ENCODE results near the gene RPL13. TPM values are rescaled to one million over a fixed set of nuclear protein-coding genes. Genes with fewer than 3 reads are reported as not detected.

Gene RPL13
- total and polyA plus RNA-seq, 2 of the 13 experiments (the other 11 are each of a cell fraction or from before 2014, with no cell fraction given) = 2,988 to 4,411 TPM

DNA sequence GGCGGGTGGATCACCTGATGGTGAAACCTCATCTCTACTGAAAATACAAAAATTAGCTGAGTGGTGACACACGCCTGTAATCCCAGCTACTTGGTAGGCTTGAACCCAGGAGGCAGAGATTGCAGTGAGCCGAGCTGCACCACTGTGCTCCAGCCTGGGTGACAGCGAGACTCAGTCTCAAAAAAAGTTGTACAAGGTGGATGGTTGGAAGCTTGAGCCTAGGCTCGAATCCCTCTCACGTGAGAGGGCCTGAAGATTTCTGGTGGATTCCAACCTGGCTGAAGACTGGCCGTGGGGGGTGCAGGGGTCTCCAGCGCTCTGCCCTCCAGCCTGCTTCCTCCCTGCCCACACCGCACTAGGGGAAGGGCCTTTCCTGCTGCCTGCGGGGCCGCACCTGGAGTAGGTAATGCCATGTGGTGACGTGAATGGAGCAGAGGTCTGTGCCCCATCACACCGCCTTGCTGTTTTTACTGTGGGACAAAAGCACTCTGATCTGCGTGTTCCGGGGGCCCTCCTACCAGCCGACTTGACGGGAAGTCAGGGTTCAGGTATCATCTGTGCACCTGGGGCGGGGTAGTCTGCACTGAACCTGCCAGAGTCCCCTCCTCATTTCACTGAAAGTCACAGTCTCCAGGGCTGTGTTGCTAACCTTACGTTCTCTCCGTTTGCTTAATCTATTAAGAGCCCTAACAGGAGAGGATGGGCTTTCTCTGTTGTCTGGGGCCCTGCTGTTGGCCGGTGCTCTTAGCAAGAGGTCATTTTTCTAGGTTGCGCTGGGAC lies 4.2 kb downstream of the RPL13 start (continued):
- TF ChIP-seq, protein P1, sequence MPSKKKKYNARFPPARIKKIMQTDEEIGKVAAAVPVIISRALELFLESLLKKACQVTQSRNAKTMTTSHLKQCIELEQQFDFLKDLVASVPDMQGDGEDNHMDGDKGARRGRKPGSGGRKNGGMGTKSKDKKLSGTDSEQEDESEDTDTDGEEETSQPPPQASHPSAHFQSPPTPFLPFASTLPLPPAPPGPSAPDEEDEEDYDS (CRISPR knock-in tag; IDR thresholded peaks at IDR 0.05) = no peak
- TF ChIP-seq, protein P2, sequence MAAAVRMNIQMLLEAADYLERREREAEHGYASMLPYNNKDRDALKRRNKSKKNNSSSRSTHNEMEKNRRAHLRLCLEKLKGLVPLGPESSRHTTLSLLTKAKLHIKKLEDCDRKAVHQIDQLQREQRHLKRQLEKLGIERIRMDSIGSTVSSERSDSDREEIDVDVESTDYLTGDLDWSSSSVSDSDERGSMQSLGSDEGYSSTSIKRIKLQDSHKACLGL (CRISPR knock-in tag; IDR thresholded peaks at IDR 0.05) = peak; percentile 48; the same call in 1 of the 2 replicates
- TF ChIP-seq RAD21 (CRISPR knock-in tag; IDR thresholded peaks at IDR 0.05) (peak; percentile 7; the same call in 1 of the 2 replicates), ZNF607 (CRISPR knock-in tag; IDR thresholded peaks at IDR 0.05; ENCODE audit: borderline replicate concordance) (no peak), ZFP82 (CRISPR knock-in tag; IDR thresholded peaks at IDR 0.05; ENCODE audit: borderline replicate concordance) (no peak), CHD2 (IDR thresholded peaks at IDR 0.05; ENCODE audit: low read depth, low read length) (no peak), TEAD3 (CRISPR knock-in tag; optimal IDR thresholded peaks at IDR 0.05; ENCODE audit: borderline replicate concordance) (peak; percentile 17), GATAD1 (CRISPR knock-in tag; IDR thresholded peaks at IDR 0.05) (no peak), LCORL (IDR thresholded peaks at IDR 0.05) (no peak), LCORL (CRISPR knock-in tag; IDR thresholded peaks at IDR 0.05) (no peak), MIER3 (CRISPR knock-in tag; IDR thresholded peaks at IDR 0.05; ENCODE audit: borderline replicate concordance) (no peak; the same call in 1 of the 2 replicates), KDM6A (CRISPR knock-in tag; IDR thresholded peaks at IDR 0.05; ENCODE audit: low read depth) (no peak), HNF4A (CRISPR knock-in tag; IDR thresholded peaks at IDR 0.05) (no peak)
- TF ChIP-seq, protein P3, sequence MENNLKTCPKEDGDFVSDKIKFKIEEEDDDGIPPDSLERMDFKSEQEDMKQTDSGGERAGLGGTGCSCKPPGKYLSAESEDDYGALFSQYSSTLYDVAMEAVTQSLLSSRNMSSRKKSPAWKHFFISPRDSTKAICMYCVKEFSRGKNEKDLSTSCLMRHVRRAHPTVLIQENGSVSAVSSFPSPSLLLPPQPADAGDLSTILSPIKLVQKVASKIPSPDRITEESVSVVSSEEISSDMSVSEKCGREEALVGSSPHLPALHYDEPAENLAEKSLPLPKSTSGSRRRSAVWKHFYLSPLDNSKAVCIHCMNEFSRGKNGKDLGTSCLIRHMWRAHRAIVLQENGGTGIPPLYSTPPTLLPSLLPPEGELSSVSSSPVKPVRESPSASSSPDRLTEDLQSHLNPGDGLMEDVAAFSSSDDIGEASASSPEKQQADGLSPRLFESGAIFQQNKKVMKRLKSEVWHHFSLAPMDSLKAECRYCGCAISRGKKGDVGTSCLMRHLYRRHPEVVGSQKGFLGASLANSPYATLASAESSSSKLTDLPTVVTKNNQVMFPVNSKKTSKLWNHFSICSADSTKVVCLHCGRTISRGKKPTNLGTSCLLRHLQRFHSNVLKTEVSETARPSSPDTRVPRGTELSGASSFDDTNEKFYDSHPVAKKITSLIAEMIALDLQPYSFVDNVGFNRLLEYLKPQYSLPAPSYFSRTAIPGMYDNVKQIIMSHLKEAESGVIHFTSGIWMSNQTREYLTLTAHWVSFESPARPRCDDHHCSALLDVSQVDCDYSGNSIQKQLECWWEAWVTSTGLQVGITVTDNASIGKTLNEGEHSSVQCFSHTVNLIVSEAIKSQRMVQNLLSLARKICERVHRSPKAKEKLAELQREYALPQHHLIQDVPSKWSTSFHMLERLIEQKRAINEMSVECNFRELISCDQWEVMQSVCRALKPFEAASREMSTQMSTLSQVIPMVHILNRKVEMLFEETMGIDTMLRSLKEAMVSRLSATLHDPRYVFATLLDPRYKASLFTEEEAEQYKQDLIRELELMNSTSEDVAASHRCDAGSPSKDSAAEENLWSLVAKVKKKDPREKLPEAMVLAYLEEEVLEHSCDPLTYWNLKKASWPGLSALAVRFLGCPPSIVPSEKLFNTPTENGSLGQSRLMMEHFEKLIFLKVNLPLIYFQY (CRISPR knock-in tag; IDR thresholded peaks at IDR 0.05; ENCODE audit: borderline replicate concordance) = no peak
- TF ChIP-seq, protein P4, sequence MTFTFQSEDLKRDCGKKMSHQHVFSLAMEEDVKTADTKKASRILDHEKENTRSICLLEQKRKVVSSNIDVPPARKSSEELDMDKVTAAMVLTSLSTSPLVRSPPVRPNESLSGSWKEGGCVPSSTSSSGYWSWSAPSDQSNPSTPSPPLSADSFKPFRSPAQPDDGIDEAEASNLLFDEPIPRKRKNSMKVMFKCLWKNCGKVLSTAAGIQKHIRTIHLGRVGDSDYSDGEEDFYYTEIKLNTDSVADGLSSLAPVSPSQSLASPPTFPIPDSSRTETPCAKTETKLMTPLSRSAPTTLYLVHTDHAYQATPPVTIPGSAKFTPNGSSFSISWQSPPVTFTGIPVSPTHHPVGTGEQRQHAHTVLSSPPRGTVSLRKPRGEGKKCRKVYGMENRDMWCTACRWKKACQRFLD (CRISPR knock-in tag; IDR thresholded peaks at IDR 0.05; ENCODE audit: borderline replicate concordance) = no peak
- TF ChIP-seq, protein P5, sequence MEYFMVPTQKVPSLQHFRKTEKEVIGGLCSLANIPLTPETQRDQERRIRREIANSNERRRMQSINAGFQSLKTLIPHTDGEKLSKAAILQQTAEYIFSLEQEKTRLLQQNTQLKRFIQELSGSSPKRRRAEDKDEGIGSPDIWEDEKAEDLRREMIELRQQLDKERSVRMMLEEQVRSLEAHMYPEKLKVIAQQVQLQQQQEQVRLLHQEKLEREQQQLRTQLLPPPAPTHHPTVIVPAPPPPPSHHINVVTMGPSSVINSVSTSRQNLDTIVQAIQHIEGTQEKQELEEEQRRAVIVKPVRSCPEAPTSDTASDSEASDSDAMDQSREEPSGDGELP (IDR thresholded peaks at IDR 0.05; ENCODE audit: borderline replicate concordance, low read depth) = no peak
- TF ChIP-seq, protein P6, sequence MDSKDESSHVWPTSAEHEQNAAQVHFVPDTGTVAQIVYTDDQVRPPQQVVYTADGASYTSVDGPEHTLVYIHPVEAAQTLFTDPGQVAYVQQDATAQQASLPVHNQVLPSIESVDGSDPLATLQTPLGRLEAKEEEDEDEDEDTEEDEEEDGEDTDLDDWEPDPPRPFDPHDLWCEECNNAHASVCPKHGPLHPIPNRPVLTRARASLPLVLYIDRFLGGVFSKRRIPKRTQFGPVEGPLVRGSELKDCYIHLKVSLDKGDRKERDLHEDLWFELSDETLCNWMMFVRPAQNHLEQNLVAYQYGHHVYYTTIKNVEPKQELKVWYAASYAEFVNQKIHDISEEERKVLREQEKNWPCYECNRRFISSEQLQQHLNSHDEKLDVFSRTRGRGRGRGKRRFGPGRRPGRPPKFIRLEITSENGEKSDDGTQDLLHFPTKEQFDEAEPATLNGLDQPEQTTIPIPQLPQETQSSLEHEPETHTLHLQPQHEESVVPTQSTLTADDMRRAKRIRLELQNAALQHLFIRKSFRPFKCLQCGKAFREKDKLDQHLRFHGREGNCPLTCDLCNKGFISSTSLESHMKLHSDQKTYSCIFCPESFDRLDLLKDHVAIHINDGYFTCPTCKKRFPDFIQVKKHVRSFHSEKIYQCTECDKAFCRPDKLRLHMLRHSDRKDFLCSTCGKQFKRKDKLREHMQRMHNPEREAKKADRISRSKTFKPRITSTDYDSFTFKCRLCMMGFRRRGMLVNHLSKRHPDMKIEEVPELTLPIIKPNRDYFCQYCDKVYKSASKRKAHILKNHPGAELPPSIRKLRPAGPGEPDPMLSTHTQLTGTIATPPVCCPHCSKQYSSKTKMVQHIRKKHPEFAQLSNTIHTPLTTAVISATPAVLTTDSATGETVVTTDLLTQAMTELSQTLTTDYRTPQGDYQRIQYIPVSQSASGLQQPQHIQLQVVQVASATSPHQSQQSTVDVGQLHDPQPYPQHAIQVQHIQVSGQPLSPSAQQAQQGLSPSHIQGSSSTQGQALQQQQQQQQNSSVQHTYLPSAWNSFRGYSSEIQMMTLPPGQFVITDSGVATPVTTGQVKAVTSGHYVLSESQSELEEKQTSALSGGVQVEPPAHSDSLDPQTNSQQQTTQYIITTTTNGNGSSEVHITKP (CRISPR knock-in tag; IDR thresholded peaks at IDR 0.05; ENCODE audit: low read depth) = 0 out of 2 replicates have a peak, but pooled peaks have one; percentile 6
